ENCODE results near the gene PNPLA4.

Gene PNPLA4

GRCh38 chrX:7852166-7852565, 75.0 kb downstream of the PNPLA4 start:
- no peak for DNase-seq

Measured in GDM1 (cell line).